H1 (cell line): ENCODE data around the gene KIDINS220. TPM values are rescaled to one million over a fixed set of nuclear protein-coding genes. Genes with fewer than 3 reads are reported as not detected.

Source experiments
- CTCF ChIA-PET: fragments of 300-600 bp; sonication (Branson Sonifier 250); formaldehyde crosslinking; loops from one replicate; lab custom pipeline; 2021; ENCODE audit not compliant: partially characterized antibody; lab: Charles Lee
- POLR2A ChIA-PET: fragments of 300-600 bp; sonication (Branson Sonifier 250); formaldehyde crosslinking; loops from one replicate; lab custom pipeline; 2021; ENCODE audit warnings: inconsistent platforms; ENCODE audit not compliant: partially characterized antibody; lab: Charles Lee
- DNase-seq, 2 experiments: peaks; one replicate each; pipeline versions ENCODE4 v3.0.0 to v3.0.0-alpha.2; 2010 to 2022; ENCODE audit warnings: low spot score in 2 of 2, low read depth in 1 of 2, mixed read lengths in 1 of 2
- FAIRE-seq: peaks from 2 replicates; lab custom pipeline; 2011; peaks lifted over from hg19 to GRCh38; lab: Jason Lieb, UNC
- H2AFZ ChIP-seq: 2 replicates; pipeline ENCODE4 v1.8.1; 2012; ENCODE audit warnings: low read length, inconsistent platforms
- H2AK5ac ChIP-seq: 2 replicates; pipeline ENCODE4 v1.6.1; 2013; ENCODE audit warnings: low read depth, low read length
- H2BK120ac ChIP-seq: replicated peaks from 2 replicates; pipeline ENCODE3; 2013; ENCODE audit warnings: low read depth, low read length, inconsistent platforms
- H2BK12ac ChIP-seq: 2 replicates; pipeline ENCODE4 v1.6.1; 2013; ENCODE audit warnings: low read depth, low read length
- H2BK15ac ChIP-seq: 2 replicates; pipeline ENCODE4 v1.6.1; 2013; ENCODE audit warnings: low read length
- H2BK20ac ChIP-seq: 2 replicates; pipeline ENCODE4 v1.6.1; 2013; ENCODE audit warnings: low read length
- H2BK5ac ChIP-seq: 2 replicates; pipeline ENCODE4 v1.6.1; 2013; ENCODE audit warnings: low read depth, low read length
- H3K14ac ChIP-seq: 2 replicates; pipeline ENCODE4 v1.6.1; 2013; ENCODE audit warnings: inconsistent platforms; ENCODE audit not compliant: insufficient read length
- H3K18ac ChIP-seq: 2 replicates; pipeline ENCODE4 v1.6.1; 2013; ENCODE audit warnings: low read length; ENCODE audit errors: extremely low read depth
- H3K23ac ChIP-seq: 2 replicates; pipeline ENCODE4 v1.6.1; 2013; ENCODE audit warnings: inconsistent platforms; ENCODE audit not compliant: insufficient read length
- H3K23me2 ChIP-seq: 2 replicates; pipeline ENCODE4 v1.6.1; 2013; ENCODE audit warnings: low read depth, low read length
- H3K27ac ChIP-seq: 2 replicates; pipeline ENCODE4 v1.6.1; 2011; ENCODE audit warnings: low read depth, low read length, inconsistent platforms
- H3K27me3 ChIP-seq, 4 experiments: replicated peaks in 1 of 4; 1 replicate in 1 of 4; 2 replicates in 3 of 4; pipeline versions ENCODE4 v1.6.1 to v1.8.1; 2011 to 2013; ENCODE audit warnings: low read length in 3 of 4, mild to moderate bottlenecking in 3 of 4, inconsistent platforms in 2 of 4, mixed read lengths in 2 of 4, moderate library complexity in 1 of 4; ENCODE audit not compliant: control insufficient read depth in 3 of 4, insufficient read depth in 3 of 4; ENCODE audit errors: extremely low read depth in 1 of 4
- H3K36me3 ChIP-seq, 4 experiments: 2 replicates each; pipeline versions ENCODE4 v1.6.1 to v1.8.1; 2011 to 2013; ENCODE audit warnings: mild to moderate bottlenecking in 4 of 4, low read length in 3 of 4, moderate library complexity in 2 of 4, control low read depth in 1 of 4, inconsistent platforms in 1 of 4; ENCODE audit not compliant: insufficient read depth in 4 of 4, control insufficient read depth in 2 of 4
- H3K4ac ChIP-seq: replicated peaks from 2 replicates; pipeline ENCODE3; 2013; ENCODE audit warnings: low read length, low read depth, mixed read lengths, inconsistent platforms; ENCODE audit not compliant: insufficient read length
- H3K4me1 ChIP-seq, 4 experiments: replicated peaks in 1 of 4; 1 replicate in 1 of 4; 2 replicates in 3 of 4; pipeline versions ENCODE4 v1.6.1 to v1.8.1; 2011 to 2013; ENCODE audit warnings: low read length in 3 of 4, inconsistent platforms in 2 of 4, mixed read lengths in 1 of 4; ENCODE audit not compliant: insufficient read depth in 4 of 4, control insufficient read depth in 3 of 4
- H3K4me2 ChIP-seq, 2 experiments: 2 replicates each; pipeline versions ENCODE4 v1.6.1 to v1.8.1; 2011 to 2013; ENCODE audit warnings: low read depth in 2 of 2, low read length in 2 of 2, control low read depth in 1 of 2, inconsistent platforms in 1 of 2, mild to moderate bottlenecking in 1 of 2; ENCODE audit not compliant: insufficient read depth in 1 of 2
- H3K4me3 ChIP-seq, 4 experiments: fragments of 200-600, 300-600 bp in 1 of 4; sonication (generic), shearing (Covaris generic), sonication (Bioruptor Twin) in 1 of 4; 2 replicates each; pipeline versions ENCODE4 v1.5.1 to v1.8.1; 2011 to 2016; ENCODE audit warnings: low read length in 4 of 4, low read depth in 3 of 4, control low read depth in 2 of 4, inconsistent platforms in 2 of 4, mild to moderate bottlenecking in 2 of 4, mixed read lengths in 1 of 4, moderate library complexity in 1 of 4; ENCODE audit not compliant: insufficient read depth in 2 of 4; ENCODE audit errors: extremely low read depth in 1 of 4
- H3K56ac ChIP-seq: replicated peaks from 2 replicates; pipeline ENCODE3; 2013; ENCODE audit warnings: low read depth, mild to moderate bottlenecking, mixed read lengths, low read length, inconsistent platforms; ENCODE audit not compliant: insufficient read length
- H3K79me1 ChIP-seq: 2 replicates; pipeline ENCODE4 v1.6.1; 2013; ENCODE audit warnings: low read depth, low read length, control low read depth
- H3K79me2 ChIP-seq, 2 experiments: 2 replicates each; pipeline versions ENCODE4 v1.6.1 to v1.8.1; 2012 to 2013; ENCODE audit warnings: low read length in 2 of 2, mild to moderate bottlenecking in 2 of 2, inconsistent platforms in 1 of 2; ENCODE audit not compliant: insufficient read depth in 2 of 2, control insufficient read depth in 1 of 2
- H3K9ac ChIP-seq, 4 experiments: replicated peaks in 1 of 4; 1 replicate in 1 of 4; 2 replicates in 3 of 4; pipeline versions ENCODE4 v1.6.1 to v1.8.1; 2011 to 2013; ENCODE audit warnings: low read depth in 3 of 4, low read length in 3 of 4, control low read depth in 2 of 4, mild to moderate bottlenecking in 2 of 4, moderate library complexity in 2 of 4, inconsistent platforms in 1 of 4; ENCODE audit errors: extremely low read depth in 1 of 4
- H3K9me3 ChIP-seq, 2 experiments: 2 replicates each; pipeline versions ENCODE4 v1.6.1 to v1.8.1; 2012 to 2013; ENCODE audit warnings: mild to moderate bottlenecking in 2 of 2, moderate library complexity in 2 of 2, control low read depth in 1 of 2, inconsistent platforms in 1 of 2, low read depth in 1 of 2, low read length in 1 of 2, mixed read lengths in 1 of 2; ENCODE audit not compliant: insufficient read depth in 2 of 2
- H4K20me1 ChIP-seq, 2 experiments: replicated peaks in 1 of 2; 2 replicates each; pipeline versions ENCODE3 to v1.8.1; 2011 to 2013; ENCODE audit warnings: inconsistent platforms in 2 of 2, low read length in 2 of 2, mild to moderate bottlenecking in 1 of 2; ENCODE audit not compliant: insufficient read depth in 2 of 2, control insufficient read depth in 1 of 2
- H4K5ac ChIP-seq: 2 replicates; pipeline ENCODE4 v1.6.1; 2013; ENCODE audit warnings: low read length, low read depth, mixed read lengths, inconsistent platforms; ENCODE audit not compliant: insufficient read length
- H4K8ac ChIP-seq: 2 replicates; pipeline ENCODE4 v1.8.0; 2013; ENCODE audit warnings: mild to moderate bottlenecking, moderate library complexity, low read length, inconsistent platforms; ENCODE audit not compliant: insufficient read depth; ENCODE audit errors: extremely low read depth
- H4K91ac ChIP-seq: replicated peaks from 2 replicates; pipeline ENCODE3; 2013; ENCODE audit warnings: low read length, mixed read lengths, inconsistent platforms; ENCODE audit not compliant: insufficient read length
- CEBPB ChIP-seq: IDR thresholded peaks from 2 replicates; pipeline ENCODE4 v1.6.1; 2012; ENCODE audit warnings: low read depth, low read length
- RAD21 ChIP-seq, 2 experiments: IDR thresholded peaks in 1 of 2; conservative IDR thresholded peaks in 1 of 2; 2 replicates each; pipeline ENCODE4 v1.6.1; 2011; ENCODE audit warnings: low read depth in 2 of 2, low read length in 2 of 2, improper control_type of control experiment in 1 of 2, inconsistent platforms in 1 of 2, mild to moderate bottlenecking in 1 of 2, moderate library complexity in 1 of 2
- WGBS, 2 experiments: shearing (Covaris generic) in 1 of 2; methylation state at CpG; one replicate each; pipeline versions ENCODE4 v1.1.6 to v1.1.7; 2013 to 2015; ENCODE audit warnings: low lambda C conversion rate in 2 of 2, mixed read lengths in 2 of 2, inconsistent platforms in 1 of 2, low coverage in 1 of 2, missing lambda C conversion rate in 1 of 2; ENCODE audit not compliant: insufficient replicate concordance in 2 of 2, insufficient coverage in 1 of 2, insufficient read length in 1 of 2; ENCODE audit errors: extremely low coverage in 1 of 2, missing lambda C conversion rate in 1 of 2; 5-methylcytosine and 5-hydroxymethylcytosine counted together
- polyA plus RNA-seq, 7 experiments: library from polyadenylated mRNA; depleted of rRNA in 3 of 7; stranded (reverse) in 5 of 7; unstranded in 2 of 7; fragments of >200 nt in 5 of 7; fragments of 200-250 nt in 2 of 7; gene quantifications; 1 replicate in 5 of 7; 2 replicates in 1 of 7; 4 replicates in 1 of 7; pipeline versions ENCODE4 v1.2.1 to v1.2.3, GENCODE V29; 2011 to 2013; ENCODE audit warnings: missing spikeins in 2 of 7, mixed read lengths in 2 of 7
- total RNA-seq: library from RNA; stranded (reverse); fragmentation: NEBNext Ultra II Directional; extraction: Animal tissue kit (Norgen Biotek cat#: 25700); gene quantifications from 2 replicates; pipeline ENCODE4 v1.2.1, GENCODE V29; 2021

KIDINS220 gene
- total and polyA plus RNA-seq, 2 of the 8 experiments (the other 6 are each of a cell fraction or from before 2014, with no cell fraction given) = 21.2 to 27.1 TPM

GRCh38 chr2:8697190-8697589 is 140.2 kb downstream of the KIDINS220 start:
- no peak overlapping the region for H3K27ac ChIP-seq
- DNase-seq (no peak), FAIRE-seq (no peak)
- TF ChIP-seq RAD21 (IDR thresholded peaks at IDR 0.05 in 1 of 2, conservative IDR thresholded peaks at IDR 0.05 in 1 of 2; ENCODE audit: low read depth in 2 of 2, low read length in 2 of 2) (peak in 1 of 2 experiments; percentile 9; a peak in 1 of 4 replicates), CEBPB (no peak)
- H3K4me3 ChIP-seq = no peak overlapping the region
- H2BK15ac ChIP-seq = no peak overlapping the region
- H4K91ac ChIP-seq = no peak overlapping the region
- H2BK120ac ChIP-seq = no peak overlapping the region
- no peaks in the 10 kb centered on the region for H3K36me3 ChIP-seq
- CTCF ChIA-PET = no interaction called here
- no peaks in the 10 kb centered on the region; the same call in 1 of the 2 replicates for H3K23me2 ChIP-seq
- no peak overlapping the region for H3K4ac ChIP-seq
- H3K79me2 ChIP-seq = no peaks in the 10 kb centered on the region
- no peak overlapping the region for H2AFZ ChIP-seq
- no peak overlapping the region for H2BK12ac ChIP-seq
- peaks cover 0 to 4% (median 0%) of the 10 kb centered on the region in 4 experiments; a peak in 3 of 7 replicates for H3K4me1 ChIP-seq
- H3K14ac ChIP-seq = no peak overlapping the region
- no peak overlapping the region for H3K18ac ChIP-seq
- WGBS, 2 experiments = 93% methylated on average over 5 of the region's 5 CpGs; no CpG with 5 or more reads in 1 of the 2 experiments
- no peaks in the 10 kb centered on the region for H3K79me1 ChIP-seq
- H3K9me3 ChIP-seq = no peaks in the 10 kb centered on the region
- POLR2A ChIA-PET = no interaction called here
- H4K20me1 ChIP-seq = no peaks in the 10 kb centered on the region
- no peak overlapping the region for H2AK5ac ChIP-seq
- no peak overlapping the region for H3K9ac ChIP-seq
- H2BK20ac ChIP-seq = no peak overlapping the region
- H2BK5ac ChIP-seq = no peak overlapping the region
- no peaks in the 10 kb centered on the region for H3K27me3 ChIP-seq
- H4K8ac ChIP-seq = no peak overlapping the region
- no peak overlapping the region for H3K4me2 ChIP-seq
- H3K23ac ChIP-seq = no peak overlapping the region
- no peak overlapping the region for H3K56ac ChIP-seq
- H4K5ac ChIP-seq = no peak overlapping the region
